MV-4-11 (cell line): ENCODE results near the gene TRIP11.

Source experiments
- DNase-seq: peaks from one replicate; lab custom pipeline; 2025; lab: John Stamatoyannopoulos, UW

The TRIP11 gene

GRCh38 chr14:91955168-91955567 lies 84.7 kb downstream of the TRIP11 start:
- no peak for DNase-seq

GRCh38 chr14:91953170-91953985 lies 86.5 kb downstream of the TRIP11 start:
- DNase-seq = no peak

GRCh38 chr14:91947475-91948184 lies 92.2 kb downstream of the TRIP11 start, which contains the start of gene FBLN5:
FBLN5 (minus strand) TSS chr14:91947694; CDS start chr14:91947229, 465 bp downstream.
- no peak for DNase-seq

- DNase-seq = no peak
Observed at GRCh38 chr14:91946622-91947474, 93.0 kb downstream of the TRIP11 start.

GRCh38 chr14:91945751-91946621 lies 93.9 kb downstream of the TRIP11 start:
- DNase-seq = no peak

- no peak for DNase-seq
Observed at GRCh38 chr14:91942946-91943345, 96.9 kb downstream of the TRIP11 start.

- no peak for DNase-seq
Observed at GRCh38 chr14:91942128-91942527, 97.7 kb downstream of the TRIP11 start.

GRCh38 chr14:91940209-91940608 lies 99.7 kb downstream of the TRIP11 start:
- DNase-seq = no peak

GRCh38 chr14:91935586-91935985 lies 104.3 kb downstream of the TRIP11 start:
- no peak for DNase-seq

- no peak for DNase-seq
Observed at GRCh38 chr14:91934554-91935285, 105.1 kb downstream of the TRIP11 start.

GRCh38 chr14:91931478-91932088 lies 108.3 kb downstream of the TRIP11 start:
- no peak for DNase-seq

- no peak for DNase-seq
Observed at GRCh38 chr14:91929700-91930099, 110.2 kb downstream of the TRIP11 start.

- no peak for DNase-seq
Observed at GRCh38 chr14:91927800-91928199, 112.1 kb downstream of the TRIP11 start.

GRCh38 chr14:91927191-91927590 lies 112.7 kb downstream of the TRIP11 start:
- DNase-seq = no peak

GRCh38 chr14:91926131-91926890 lies 113.5 kb downstream of the TRIP11 start:
- DNase-seq = no peak

- no peak for DNase-seq
Observed at GRCh38 chr14:91925727-91926121, 114.1 kb downstream of the TRIP11 start.

GRCh38 chr14:91925001-91925726 lies 114.7 kb downstream of the TRIP11 start:
- DNase-seq = no peak

- no peak for DNase-seq
Observed at GRCh38 chr14:91920526-91920925, 119.3 kb downstream of the TRIP11 start.

- DNase-seq = no peak
Observed at GRCh38 chr14:91919814-91920213, 120.0 kb downstream of the TRIP11 start.
